ENCODE results near the gene CENPF.

CENPF gene

GRCh38 chr1:214602764-214603657 lies at the start of gene CENPF:
Gene CENPF, plus strand, starts transcription at chr1:214603195. Its CDS starts 10,560 bp downstream, at chr1:214613755.
- Histone ChIP-seq H4K20me1 (ENCODE audit: control insufficient read depth, insufficient read depth, low read depth, low read length) (no peaks in the 10 kb centered on the region), H3K27me3 (ENCODE audit: control insufficient read depth, low read length) (no peaks in the 10 kb centered on the region), H3K4me1 (ENCODE audit: control insufficient read depth, low read length) (peaks cover 19% of the 10 kb centered on the region), H3K9me2 (replicated peaks; ENCODE audit: control insufficient read depth, low read length) (no peaks in the 10 kb centered on the region), H3K79me2 (ENCODE audit: control insufficient read depth, low read length) (peaks cover 50% of the 10 kb centered on the region), H3F3A (ENCODE audit: control insufficient read depth, insufficient read depth) (no peaks in the 10 kb centered on the region), H3K4me3 (ENCODE audit: low read length) (peak within 1 kb of the TSS; percentile 95), H3K9me3 (ENCODE audit: control insufficient read depth, insufficient read depth, low read length) (no peaks in the 10 kb centered on the region), H3K27ac (ENCODE audit: low read depth, low read length) (peak within 1 kb of the TSS; percentile 73), H3K4me2 (ENCODE audit: low read length) (peak within 1 kb of the TSS; percentile 87), H3K36me3 (ENCODE audit: control insufficient read depth, low read length) (peaks cover 41% of the 10 kb centered on the region)
- no peak for TF ChIP-seq EZH2phosphoT487 (IDR thresholded peaks at IDR 0.05; ENCODE audit: borderline replicate concordance, low read length)
- TF ChIP-seq CTCF (IDR thresholded peaks at IDR 0.05; ENCODE audit: low read depth, low read length, poor library complexity, severe bottlenecking) = no peak

GRCh38 chr1:214557952-214558735 lies 44.9 kb upstream of the CENPF start:
- Histone ChIP-seq H3K27ac (ENCODE audit: low read depth, low read length) (no peak overlapping the region), H3F3A (ENCODE audit: control insufficient read depth, insufficient read depth) (no peaks in the 10 kb centered on the region), H3K9me2 (replicated peaks; ENCODE audit: control insufficient read depth, low read length) (no peaks in the 10 kb centered on the region), H3K27me3 (ENCODE audit: control insufficient read depth, low read length) (no peaks in the 10 kb centered on the region), H3K4me3 (ENCODE audit: low read length) (no peak overlapping the region), H3K79me2 (ENCODE audit: control insufficient read depth, low read length) (no peaks in the 10 kb centered on the region), H3K4me1 (ENCODE audit: control insufficient read depth, low read length) (0 out of 2 replicates have a peak, but pooled peaks cover 3% of the 10 kb centered on the region), H3K4me2 (ENCODE audit: low read length) (no peak overlapping the region), H3K36me3 (ENCODE audit: control insufficient read depth, low read length) (no peaks in the 10 kb centered on the region), H4K20me1 (ENCODE audit: control insufficient read depth, insufficient read depth, low read depth, low read length) (no peaks in the 10 kb centered on the region), H3K9me3 (ENCODE audit: control insufficient read depth, insufficient read depth, low read length) (no peaks in the 10 kb centered on the region)
- TF ChIP-seq CTCF (IDR thresholded peaks at IDR 0.05; ENCODE audit: low read depth, low read length, poor library complexity, severe bottlenecking) (no peak), EZH2phosphoT487 (IDR thresholded peaks at IDR 0.05; ENCODE audit: borderline replicate concordance, low read length) (no peak)

- H4K20me1 ChIP-seq (ENCODE audit: control insufficient read depth, insufficient read depth, low read depth, low read length) = no peaks in the 10 kb centered on the region
- no peaks in the 10 kb centered on the region for H3K36me3 ChIP-seq (ENCODE audit: control insufficient read depth, low read length)
- no peaks in the 10 kb centered on the region for H3K27me3 ChIP-seq (ENCODE audit: control insufficient read depth, low read length)
- H3K9me3 ChIP-seq (ENCODE audit: control insufficient read depth, insufficient read depth, low read length) = no peaks in the 10 kb centered on the region
- no peak overlapping the region for H3K4me3 ChIP-seq (ENCODE audit: low read length)
- no peaks in the 10 kb centered on the region for H3K4me1 ChIP-seq (ENCODE audit: control insufficient read depth, low read length)
- TF ChIP-seq CTCF (IDR thresholded peaks at IDR 0.05; ENCODE audit: low read depth, low read length, poor library complexity, severe bottlenecking) (no peak), EZH2phosphoT487 (IDR thresholded peaks at IDR 0.05; ENCODE audit: borderline replicate concordance, low read length) (no peak)
- no peaks in the 10 kb centered on the region for H3F3A ChIP-seq (ENCODE audit: control insufficient read depth, insufficient read depth)
- H3K79me2 ChIP-seq (ENCODE audit: control insufficient read depth, low read length) = no peaks in the 10 kb centered on the region
- H3K9me2 ChIP-seq (replicated peaks; ENCODE audit: control insufficient read depth, low read length) = no peaks in the 10 kb centered on the region
- H3K4me2 ChIP-seq (ENCODE audit: low read length) = no peak overlapping the region
- H3K27ac ChIP-seq (ENCODE audit: low read depth, low read length) = no peak overlapping the region
These were observed 39.1 kb upstream of the CENPF start for GRCh38 chr1:214563881-214564280.
